K562 (cell line): ENCODE measurements around the gene EXOC5.

Source experiments
- MAX ChIP-seq: sonication (generic); formaldehyde crosslinking; IDR thresholded peaks from 2 replicates; pipeline ENCODE4 v1.9.0; 2022; ENCODE audit warnings: mild to moderate bottlenecking, missing genetic modification reagents
- POLR2A ChIP-seq: fragments of 450-650 bp; conservative IDR thresholded peaks from 2 replicates; pipeline ENCODE4 v1.6.1; 2016
- ZNF124 ChIP-seq: sonication (generic); formaldehyde crosslinking; IDR thresholded peaks from 2 replicates; pipeline ENCODE4 v1.8.1; 2022; ENCODE audit warnings: missing genetic modification reagents
- ZNF785 ChIP-seq: fragments of 250-450 bp; sonication (Bioruptor Pico); IDR thresholded peaks from 2 replicates; pipeline ENCODE4 v1.4.0; 2020; ENCODE audit warnings: mild to moderate bottlenecking

DNA sequence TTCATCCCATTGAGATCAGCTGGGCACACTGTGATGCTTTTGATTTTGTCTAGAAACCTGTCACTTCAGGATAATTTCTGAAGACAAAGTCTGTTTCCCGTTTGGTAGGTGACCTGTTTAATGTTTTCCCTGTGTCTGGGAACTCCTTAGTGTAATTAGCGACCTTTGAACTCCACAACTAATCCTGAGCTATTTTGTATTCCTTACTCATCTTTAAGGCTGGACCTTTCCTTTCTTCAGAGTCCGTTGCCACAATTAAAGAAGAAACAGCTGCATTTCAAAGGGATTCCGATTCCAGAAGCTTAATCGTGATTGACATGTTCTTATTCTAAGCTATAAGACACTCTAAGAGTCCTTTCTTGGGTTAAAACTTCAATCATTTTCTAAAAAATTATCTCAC, 22.0 kb upstream of the EXOC5 start:
- TF ChIP-seq MAX (CRISPR knock-in tag) (no peak), ZNF785 (CRISPR knock-in tag) (no peak), ZNF124 (CRISPR knock-in tag) (no peak), POLR2A (no peak)
